Renal pelvis (tissue), 4 donors: ENCODE data around the gene CLEC17A. TPM values are rescaled to one million over a fixed set of nuclear protein-coding genes. Genes with fewer than 3 reads are reported as not detected.
A peak's percentile ranks its signal among the peaks of the same experiment; 100 is the strongest.
"Not testable (repeated sequence)": the region's sequence is repeated elsewhere in the genome, so short reads cannot be mapped to it uniquely, and the experiment has no call there.

ENCODE experiments used
- DNase-seq: peaks from one replicate; pipeline ENCODE4 v3.0.0-alpha.2; 2013
- polyA plus RNA-seq, 3 donors: library from polyadenylated mRNA; unstranded; fragments of 120-200 nt; gene quantifications; one replicate each; pipeline ENCODE4 v1.2.1, GENCODE V29; 2013; ENCODE audit not compliant: insufficient read length in 3 of 3

The CLEC17A gene
- polyA plus RNA-seq, 3 donors: 0.10 to 0.18 TPM; not detected in 1

DNA sequence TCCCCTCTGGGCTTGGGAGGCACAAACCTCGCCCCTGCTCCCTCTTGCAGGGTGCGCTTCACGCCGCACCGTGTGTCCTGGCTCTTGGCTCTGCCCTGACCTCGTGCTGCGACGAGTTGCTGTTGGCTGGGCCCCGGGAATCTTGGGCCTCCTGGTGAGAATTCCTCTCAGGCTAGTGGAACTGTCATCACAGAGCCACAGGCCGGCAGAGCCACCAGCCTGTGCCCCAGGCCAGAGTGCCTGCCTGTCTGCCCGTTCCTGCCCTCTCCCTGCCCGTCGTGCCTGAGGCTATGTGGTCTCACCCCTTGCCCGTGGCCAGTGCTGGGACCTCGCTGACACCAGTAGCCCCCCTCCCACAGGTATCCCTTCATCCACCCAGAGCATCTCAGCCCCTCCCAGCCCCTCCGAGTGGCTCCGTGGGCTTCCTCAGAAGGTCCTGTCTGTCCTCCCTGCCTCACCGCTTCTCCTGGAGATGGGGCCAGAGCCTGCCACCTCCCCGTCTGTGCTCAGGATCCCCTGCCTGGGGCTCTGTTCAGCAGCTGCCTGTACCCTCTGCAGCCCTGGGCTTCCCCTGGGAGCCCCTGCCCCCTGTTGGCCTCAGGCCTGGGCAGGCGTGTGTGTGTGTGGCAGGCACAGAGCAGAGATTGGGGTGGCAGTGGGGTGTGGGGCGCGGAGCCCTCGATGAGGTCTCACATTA, 24.4 kb upstream of the CLEC17A start:
- no peak for DNase-seq

DNA sequence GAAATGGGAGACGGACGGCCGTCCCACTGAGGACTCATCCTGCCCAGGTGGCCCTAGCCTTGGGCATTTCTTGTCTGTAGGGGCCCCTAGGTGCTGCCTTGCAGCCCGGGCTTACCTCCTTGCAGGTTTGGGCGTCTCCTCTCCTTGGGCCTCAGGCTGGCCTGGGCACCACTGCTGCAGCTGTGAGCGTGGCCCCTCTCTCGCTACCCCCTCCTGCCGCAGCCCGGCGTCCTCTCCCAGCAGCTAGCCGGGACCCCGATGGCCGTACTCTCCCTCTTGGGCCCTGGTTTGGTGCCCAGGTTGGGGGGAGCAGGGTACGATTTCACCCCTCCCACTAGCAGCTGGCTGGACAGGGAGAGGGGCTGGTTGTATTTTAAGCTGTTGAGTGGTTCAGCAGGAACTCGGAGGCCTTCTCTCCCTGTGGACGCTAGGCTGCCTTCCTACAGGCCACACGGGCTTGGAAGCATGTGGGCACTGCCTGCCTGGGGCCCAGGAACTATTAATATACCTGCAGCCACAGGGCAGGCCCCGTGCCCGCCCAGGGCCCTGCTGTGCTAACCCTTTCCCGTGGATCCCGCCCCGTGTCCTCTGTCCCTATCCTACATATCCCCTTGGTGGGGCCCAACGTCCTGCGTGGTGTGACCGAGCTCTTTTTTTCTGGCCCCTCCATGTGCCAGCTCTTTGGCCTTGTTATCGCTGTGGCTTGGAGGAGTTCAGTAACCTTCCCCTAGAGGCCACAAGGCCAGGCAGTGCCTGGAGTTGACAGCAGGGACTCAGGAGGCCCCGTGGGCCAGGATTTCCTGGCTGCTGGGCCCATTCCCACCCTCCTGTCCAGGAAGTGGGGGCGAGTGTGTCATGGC, 22.7 kb upstream of the CLEC17A start:
- DNase-seq: no peak

DNA sequence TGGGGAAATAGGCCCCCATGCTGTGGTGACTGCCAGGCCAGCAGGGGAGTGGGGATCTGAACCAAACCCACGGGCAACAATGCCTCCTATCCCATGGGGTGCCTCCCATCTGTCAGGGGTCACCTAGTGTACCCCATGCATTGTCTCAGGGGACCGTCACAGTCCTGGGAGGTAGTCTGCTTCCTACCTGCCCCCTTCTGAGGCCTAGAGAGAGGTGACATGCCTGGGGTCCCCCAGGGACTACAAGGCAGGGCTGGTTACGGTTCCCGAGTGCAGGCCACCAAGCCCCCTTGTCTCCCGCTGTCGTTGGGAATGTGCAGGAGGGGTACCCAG, 22.1 kb upstream of the CLEC17A start:
- no peak for DNase-seq

DNA sequence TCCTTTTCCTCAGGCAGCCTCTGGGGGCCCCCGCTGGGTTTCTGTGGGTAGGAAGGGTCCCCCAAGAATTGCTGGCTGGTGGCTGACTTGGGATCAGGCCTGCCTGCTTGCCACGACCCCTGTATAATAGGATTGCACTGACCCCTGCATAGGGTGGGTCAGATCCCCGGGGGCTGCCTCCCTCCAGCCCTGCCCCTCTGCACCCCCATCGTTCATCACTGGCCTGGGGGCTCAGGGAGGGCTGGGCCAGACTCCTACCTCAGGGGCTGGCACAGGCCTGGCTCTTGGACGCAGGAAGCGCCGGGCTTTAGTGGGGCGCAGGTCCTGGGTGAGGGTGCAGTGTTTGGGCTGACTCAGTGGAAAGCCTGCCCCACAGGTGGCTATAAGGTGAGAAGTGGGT, 21.6 kb upstream of the CLEC17A start:
- DNase-seq: no peak

DNA sequence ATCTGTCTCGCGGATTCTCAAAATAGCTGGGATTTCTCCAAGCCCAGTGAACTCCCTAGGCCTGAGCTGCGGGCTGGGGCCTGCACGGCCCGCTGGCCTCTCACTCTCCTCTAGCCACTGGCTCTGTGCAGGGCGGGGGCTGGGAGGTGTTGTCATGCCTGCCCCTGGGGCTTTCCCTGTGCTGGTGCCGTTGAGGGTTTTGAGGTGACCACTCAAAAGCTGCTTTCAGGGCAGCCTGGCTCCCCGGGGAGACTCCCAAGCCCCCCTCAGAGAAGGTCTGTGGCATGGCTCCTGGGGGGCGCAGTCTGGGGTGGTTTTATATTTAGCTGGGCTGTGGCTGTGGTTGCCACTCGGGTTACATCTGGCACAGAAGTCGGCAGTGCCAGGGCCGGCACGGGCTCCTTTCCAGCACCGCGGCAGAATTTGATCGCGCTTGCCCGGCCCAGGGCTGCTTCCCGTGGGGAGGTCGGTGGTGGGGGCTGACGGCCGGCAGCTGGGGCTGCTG, 21.0 kb upstream of the CLEC17A start:
- no peak for DNase-seq

DNA sequence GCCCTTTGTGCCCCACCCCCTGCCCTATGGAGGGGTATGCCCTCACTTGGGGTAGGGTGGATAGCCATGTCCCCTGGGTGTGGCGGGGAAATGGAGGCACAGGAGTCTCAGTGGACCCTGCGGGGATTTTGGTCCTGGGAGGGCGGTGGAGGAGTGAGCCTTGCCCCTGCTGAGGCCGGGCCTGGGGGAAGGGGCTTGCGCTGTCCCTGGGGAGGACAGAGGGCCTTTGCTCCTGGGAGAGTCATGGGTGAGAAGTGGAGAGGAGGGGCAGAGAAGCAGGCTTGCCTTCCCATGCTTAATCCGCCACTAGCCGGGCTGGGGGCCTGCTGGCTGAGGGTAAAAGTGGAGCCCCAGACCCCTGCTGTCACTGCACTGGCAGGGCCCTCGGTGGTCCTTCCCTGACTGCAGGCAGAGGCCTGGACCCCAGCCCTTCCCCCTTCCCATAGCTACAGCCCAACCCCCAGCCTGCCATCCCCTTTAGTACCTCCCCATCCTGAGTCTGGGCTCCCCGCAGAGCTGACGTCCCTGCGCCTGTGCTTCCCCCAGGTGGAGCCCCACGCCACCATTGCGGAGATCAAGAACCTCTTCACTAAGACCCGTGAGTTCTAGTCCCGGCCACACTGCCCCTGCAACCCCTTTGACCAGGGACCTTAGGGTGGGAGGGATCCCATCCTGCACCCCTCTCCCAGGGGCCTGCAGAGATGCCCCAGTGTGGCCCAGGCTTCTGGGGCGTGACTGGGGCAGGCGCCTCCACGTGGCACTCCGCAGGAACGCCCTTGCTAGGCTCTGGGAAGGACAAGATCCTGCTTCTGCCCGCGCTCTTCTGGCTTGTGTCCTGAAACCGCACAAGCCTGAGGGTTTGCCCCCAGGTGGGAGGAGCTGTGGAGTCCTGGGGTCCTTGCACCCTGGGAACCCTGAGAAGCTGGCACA, 20.0 kb upstream of the CLEC17A start:
- no peak for DNase-seq

DNA sequence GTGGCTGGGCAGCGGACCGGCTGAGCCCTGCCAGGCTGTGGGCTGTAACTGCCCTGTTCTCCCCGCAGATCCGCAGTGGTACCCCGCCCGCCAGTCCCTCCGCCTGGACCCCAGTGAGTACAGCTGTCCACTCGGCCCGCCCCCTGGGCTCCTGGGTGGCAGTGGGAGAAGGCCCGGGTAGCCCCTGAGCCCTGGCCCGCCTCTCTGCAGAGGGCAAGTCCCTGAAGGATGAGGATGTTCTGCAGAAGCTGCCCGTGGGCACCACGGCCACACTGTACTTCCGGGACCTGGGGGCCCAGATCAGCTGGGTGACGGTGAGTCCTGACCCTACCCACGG, 19.3 kb upstream of the CLEC17A start:
- no peak for DNase-seq

DNA sequence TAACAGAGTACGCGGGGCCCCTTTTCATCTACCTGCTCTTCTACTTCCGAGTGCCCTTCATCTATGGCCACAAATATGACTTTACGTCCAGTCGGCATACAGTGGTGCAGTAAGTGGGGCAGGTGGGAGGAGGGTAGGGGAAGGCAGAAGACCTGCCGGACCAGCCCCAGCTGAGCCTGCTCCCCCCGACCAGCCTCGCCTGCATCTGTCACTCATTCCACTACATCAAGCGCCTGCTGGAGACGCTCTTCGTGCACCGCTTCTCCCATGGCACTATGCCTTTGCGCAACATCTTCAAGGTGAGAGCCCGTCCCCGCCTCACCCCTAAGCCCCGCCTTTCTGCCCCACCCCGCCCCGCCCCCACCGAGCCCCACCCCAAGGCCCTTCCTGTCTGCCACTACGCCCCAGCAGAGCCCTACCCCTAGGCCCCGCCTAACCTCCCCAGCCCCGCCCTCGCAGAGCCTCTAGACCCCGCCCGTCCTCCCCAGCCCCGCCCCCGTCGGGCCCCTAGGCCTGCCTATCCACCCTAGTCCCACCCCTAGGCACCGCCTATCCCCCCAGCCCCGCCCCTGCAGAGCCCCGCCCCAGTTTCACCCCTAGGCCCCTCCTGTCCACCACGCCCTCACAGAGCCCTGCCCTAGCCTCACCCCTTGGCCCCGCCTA, 18.8 kb upstream of the CLEC17A start:
- no peak for DNase-seq

DNA sequence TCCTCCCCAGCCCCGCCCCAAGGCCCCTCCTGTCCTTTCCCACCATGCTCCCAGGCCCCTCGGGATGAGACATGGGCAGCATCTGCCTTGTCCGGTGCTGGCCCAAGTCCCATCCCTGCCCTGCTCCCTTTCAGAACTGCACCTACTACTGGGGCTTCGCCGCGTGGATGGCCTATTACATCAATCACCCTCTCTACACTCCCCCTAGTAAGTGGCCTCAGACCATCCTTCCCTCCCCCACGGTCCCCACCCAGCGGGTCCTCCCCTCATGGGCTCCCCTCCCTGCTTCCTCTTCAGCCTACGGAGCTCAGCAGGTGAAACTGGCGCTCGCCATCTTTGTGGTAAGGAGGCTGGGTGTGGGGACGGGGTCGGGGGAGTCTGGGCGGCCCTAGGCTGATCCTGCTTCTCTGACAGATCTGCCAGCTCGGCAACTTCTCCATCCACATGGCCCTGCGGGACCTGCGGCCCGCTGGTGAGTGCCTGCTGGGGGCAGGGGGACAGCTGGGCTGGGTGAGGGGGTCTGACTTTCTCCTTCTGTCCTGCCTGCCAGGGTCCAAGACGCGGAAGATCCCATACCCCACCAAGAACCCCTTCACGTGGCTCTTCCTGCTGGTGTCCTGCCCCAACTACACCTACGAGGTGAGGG, 18.1 kb upstream of the CLEC17A start:
- not testable (repeated sequence) for DNase-seq

DNA sequence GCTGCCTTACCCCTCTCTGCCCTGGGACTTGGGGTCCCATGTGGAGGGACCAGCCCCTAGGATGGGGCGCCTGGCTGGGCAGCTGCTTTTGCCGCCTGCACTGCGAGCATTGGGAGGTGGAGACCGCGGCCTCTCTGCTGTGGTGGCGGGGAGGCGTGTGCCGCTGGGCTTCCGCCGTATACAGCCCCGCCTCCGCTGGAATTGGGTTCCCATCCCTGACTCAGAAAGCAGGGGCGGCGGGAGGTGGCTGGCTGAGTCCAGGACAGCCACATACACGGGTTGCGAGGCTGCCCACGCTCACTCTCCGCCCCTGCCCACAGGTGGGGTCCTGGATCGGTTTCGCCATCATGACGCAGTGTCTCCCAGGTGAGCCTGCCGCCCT, 17.6 kb upstream of the CLEC17A start:
- no peak for DNase-seq

DNA sequence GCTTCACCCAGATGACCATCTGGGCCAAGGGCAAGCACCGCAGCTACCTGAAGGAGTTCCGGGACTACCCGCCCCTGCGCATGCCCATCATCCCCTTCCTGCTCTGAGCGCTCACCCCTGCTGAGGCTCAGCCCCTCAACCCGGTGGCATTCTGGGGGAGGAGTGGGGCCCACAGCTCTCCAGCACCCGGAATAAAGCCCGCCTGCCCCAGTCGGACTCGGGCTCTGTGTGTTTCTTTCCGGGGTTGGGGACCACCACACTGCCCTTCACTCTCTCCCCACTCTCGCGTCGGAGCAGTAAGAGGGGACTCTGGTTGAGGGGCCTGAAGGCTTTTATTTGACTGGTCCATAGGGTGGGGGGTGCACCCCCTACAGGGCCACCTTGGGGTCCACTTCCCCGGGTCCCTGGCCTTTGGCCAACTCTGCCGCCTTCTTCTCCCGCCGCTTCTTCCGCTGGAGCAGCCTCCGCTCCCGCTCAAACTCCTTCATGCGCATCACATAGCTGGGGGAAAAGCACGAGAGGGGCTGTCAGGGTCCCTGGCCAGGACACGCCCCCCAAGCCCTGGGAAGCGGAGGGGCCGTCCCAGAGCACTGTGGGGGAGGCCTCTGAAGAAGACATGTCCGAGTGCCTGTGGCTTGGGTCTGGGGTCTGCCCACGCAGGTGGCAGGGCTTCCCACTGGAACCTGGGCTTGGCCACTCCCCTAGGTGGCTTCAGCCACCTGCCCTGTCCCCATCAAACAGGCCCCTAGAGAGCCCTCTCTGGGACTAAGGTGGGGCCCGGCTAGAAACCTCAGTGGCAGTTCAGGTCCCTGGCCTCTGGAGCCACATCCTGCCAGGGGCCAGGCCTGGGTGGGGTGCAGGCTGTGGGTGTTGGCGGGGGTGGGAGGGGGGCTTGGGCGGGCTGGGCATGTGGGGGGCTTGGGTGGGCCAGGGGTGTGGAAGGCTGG, 16.8 kb upstream of the CLEC17A start:
- DNase-seq: no peak

DNA sequence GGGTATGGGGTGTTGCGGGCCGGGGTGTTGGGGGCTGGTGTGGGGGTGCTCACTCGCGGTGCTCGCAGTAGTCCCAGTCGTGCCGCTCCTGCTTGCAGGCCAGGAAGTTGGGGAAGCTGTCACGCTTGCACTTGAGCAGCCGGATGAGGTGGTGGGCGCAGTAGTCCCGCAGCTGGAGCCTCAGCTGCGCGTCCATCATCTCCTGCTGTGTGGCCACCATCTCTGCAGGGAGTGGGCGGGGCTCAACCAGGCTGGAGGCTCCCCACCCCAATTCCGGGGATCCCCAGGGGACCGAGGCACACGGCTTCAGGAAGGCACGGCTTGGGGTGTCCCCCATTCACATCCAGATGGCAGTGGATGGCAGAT, 16.2 kb upstream of the CLEC17A start:
- DNase-seq: no peak

DNA sequence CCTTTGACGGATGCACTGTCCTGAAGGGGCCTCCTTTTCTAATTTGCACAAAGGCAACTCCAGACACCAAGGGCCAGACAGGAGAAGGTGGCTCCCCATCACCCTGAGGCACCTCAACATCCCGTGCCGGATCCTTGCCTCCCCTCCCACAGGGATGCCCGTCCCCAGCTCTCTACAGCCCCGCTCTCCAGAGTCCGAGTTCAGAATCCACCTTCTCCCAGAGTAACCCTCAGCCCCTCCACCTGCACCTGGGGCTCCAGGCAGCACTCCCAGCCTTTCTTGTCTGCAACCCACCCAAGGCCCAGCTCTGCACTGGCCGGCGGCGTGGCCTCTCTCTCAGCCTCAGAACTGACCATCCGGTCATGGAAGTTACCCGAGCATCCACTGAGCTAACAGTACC, 15.8 kb upstream of the CLEC17A start:
- no peak for DNase-seq

DNA sequence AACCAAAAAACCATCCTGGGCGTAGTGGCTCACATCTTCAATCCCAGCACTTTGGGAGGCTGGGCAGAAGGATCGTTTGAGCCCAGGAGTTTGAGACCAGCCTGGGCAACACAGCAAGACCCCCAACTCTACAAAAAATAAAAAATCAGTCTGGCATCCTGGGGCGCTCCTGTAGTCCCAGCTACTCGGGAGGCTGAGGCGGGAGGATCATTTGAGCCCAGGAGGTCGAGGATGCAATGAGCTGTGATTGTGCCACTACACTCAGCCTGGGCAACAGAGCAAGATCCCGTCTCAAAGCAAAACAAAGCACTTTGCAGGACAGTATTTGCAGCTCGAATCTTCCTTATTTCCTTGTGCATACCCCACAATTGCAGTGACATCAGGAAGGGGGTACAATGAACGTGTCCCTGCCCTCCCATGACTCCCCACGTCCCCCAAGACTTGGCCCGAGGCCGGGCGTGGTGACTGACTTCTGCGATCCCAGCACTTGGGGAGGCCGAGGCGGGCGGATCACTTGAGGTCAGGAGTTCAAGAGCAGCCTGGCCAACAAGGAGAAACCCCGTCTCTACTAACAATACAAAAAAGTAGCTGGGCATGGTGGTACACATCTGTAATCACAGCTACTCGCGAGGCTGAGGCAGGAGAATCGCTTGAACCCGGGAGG, 11.9 kb upstream of the CLEC17A start:
- no peak for DNase-seq

DNA sequence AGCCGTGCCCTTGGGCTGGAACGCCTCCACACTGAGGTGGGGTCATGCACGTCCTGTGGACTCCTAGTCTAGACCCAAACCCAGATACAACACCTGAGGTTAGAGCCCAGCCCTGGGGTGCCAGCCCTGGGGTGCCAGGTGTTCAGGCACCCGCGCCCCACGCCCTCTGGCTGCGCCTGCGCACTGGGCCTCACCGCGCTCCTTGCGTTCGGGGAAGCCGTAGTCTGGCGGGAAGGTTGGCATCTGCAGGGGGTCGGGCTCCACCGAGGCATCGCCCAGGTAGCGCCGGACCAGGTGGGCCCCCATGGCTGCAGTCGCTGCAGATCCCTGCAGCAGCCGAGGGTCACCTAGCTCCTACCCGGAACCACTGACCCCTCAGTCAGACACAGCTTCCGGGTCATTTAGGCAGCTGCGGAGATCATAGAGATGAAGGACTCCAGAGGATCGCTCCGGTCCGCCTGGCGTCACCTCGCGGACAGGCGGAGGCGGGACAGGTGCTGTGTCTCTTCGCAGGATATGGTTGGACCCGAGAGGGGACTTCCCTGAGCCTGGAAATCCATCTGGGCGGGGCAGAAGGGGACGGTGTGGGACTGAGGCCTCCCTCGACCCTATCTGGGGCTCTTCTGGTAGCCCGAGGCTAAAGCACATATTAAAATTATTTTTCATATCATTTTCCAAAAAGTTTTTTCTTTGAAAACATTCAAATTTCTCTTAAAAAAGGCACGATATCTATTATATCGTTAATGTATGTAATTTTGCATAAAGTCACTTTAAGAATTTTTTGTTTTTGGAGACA, 11.0 kb upstream of the CLEC17A start, which contains the start of gene NDUFB7:
Gene NDUFB7, minus strand, starts transcription at position 372 of the 796 bp plus-strand sequence. Its CDS starts 66 bp downstream, at position 306.
- peak; percentile 92 for DNase-seq

DNA sequence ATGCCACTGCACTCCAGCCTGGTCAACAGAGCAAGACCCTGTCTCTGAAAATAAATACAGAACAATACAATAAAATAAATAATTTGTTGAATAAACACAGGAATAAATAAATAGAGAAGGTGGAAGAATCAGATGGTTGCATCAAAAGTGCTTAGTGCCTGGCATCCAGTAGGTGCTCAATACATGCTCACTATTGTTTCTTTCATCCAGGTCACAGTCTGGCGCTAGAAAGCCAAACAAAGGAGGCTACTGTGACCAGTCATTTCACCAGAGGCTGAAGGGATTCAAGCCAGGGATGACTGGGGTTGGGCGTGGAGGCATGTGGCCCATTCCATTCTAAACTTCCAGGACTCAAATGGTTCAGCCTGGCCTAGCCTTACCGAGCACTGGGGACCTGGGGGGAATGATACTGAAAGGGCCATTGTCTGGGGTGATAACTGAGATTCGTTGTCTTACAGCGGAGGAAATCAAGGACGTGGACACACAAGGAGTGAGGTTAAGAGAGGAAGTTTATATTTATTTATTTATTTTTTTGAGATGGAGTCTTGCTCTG, 7.4 kb upstream of the CLEC17A start:
- no peak for DNase-seq

DNA sequence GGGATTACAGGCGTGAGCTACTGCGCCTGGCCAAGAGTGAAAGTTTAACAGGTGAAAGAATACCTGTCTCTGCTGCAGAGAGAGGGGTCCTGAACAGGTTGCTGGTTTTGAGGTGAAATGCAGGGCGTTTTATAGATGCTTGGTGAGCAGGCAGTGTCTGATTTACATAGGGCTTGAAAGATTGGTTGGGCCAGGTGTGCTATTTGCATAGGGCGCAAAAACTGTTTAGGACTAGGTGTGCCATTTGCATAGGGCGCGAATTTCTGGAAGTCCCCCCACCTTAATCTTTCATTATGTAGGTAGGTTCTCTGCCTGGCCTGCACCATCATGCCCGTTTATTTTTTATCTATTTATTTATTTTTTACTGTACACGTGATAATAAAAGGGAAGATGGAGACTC, 6.5 kb upstream of the CLEC17A start:
- DNase-seq: no peak

DNA sequence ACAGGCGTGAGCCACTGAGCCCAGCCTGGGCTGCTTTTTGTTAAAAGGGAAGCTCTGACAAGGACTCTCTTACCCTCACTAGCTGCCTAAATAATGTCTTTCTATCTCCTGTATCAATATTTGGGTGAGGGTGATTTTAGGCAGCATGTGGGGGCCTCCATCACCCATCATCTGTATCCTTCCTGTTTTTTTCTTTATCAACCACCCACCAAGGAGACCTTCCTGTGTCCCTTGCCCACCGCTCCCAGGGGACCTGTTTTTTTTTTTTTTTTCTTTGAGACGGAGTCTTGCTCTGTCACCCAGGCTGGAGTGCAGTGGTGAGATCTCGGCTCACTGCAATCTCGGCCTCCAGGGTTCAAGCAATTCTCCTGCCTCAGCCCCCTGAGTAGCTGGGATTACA, 5.6 kb upstream of the CLEC17A start:
- no peak for DNase-seq
